A549 (cell line): ENCODE measurements around the gene ANXA9. TPM values are rescaled to one million over a fixed set of nuclear protein-coding genes. Genes with fewer than 3 reads are reported as not detected.

Source experiments
- ATAC-seq, 2 experiments: fragments of 200-7000 bp in 1 of 2; fragments of >200 bp in 1 of 2; cut with Nextera tagmentation in 1 of 2; cut with Tn5 transposase in 1 of 2; 3 replicates each; pipeline versions ENCODE4 v1.8.0 to v1.9.1; 2018 to 2020; ENCODE audit warnings: mild to moderate bottlenecking in 1 of 2, moderate library complexity in 1 of 2
- CTCF ChIA-PET: fragments of 300-600 bp; sonication (Branson Sonifier 250); formaldehyde crosslinking; extraction: SDS; loops from one replicate; lab custom pipeline; 2021; ENCODE audit warnings: antibody characterized with exemption, inconsistent platforms; lab: Yijun Ruan, JAX
- POLR2A ChIA-PET: fragments of 350-600 bp; formaldehyde crosslinking; extraction: SDS; loops from one replicate; lab custom pipeline; 2021; ENCODE audit warnings: antibody characterized with exemption, inconsistent platforms; lab: Yijun Ruan, JAX
- DNase-seq, 2 experiments: peaks; one replicate each; pipeline versions ENCODE4 v3.0.0 to v3.0.0-alpha.2; 2011 to 2016; ENCODE audit warnings: low read depth in 1 of 2, low spot score in 1 of 2
- FAIRE-seq: peaks from 2 replicates; lab custom pipeline; 2011; peaks lifted over from hg19 to GRCh38; lab: Jason Lieb, UNC
- H3K27ac ChIP-seq, 2 experiments: fragments of >200 bp; sonication (Bioruptor Twin); formaldehyde crosslinking; 3 replicates each; pipeline ENCODE4 v1.5.1; 2016 to 2017
- H3K4me1 ChIP-seq: fragments of >200 bp; sonication (Bioruptor Twin); formaldehyde crosslinking; 3 replicates; pipeline ENCODE4 v1.6.1; 2016
- H3K4me2 ChIP-seq: fragments of >200 bp; sonication (Bioruptor Twin); formaldehyde crosslinking; 3 replicates; pipeline ENCODE4 v1.6.1; 2016
- H3K4me3 ChIP-seq: fragments of >200 bp; sonication (Bioruptor Twin); formaldehyde crosslinking; 3 replicates; pipeline ENCODE4 v1.5.1; 2016
- H3K9me3 ChIP-seq: fragments of >200 bp; sonication (Bioruptor Twin); formaldehyde crosslinking; 3 replicates; pipeline ENCODE4 v1.6.1; 2016
- BHLHE40 ChIP-seq: IDR thresholded peaks from 2 replicates; pipeline ENCODE4 v1.6.1; 2012; ENCODE audit warnings: low read depth, low read length, inconsistent platforms
- CBX2 ChIP-seq: fragments of 200-600 bp; sonication (generic); IDR thresholded peaks from 2 replicates; pipeline ENCODE4 v1.6.1; 2016; ENCODE audit warnings: low read depth, mild to moderate bottlenecking, borderline replicate concordance
- CBX8 ChIP-seq: fragments of 200-600 bp; sonication (generic); IDR thresholded peaks from 2 replicates; pipeline ENCODE4 v1.6.1; 2016
- CHD2 ChIP-seq: fragments of 150-350 bp; IDR thresholded peaks from 2 replicates; pipeline ENCODE4 v1.6.1; 2014; ENCODE audit warnings: low read length; ENCODE audit not compliant: partially characterized antibody
- EHMT2 ChIP-seq: fragments of 200-600 bp; sonication (generic); IDR thresholded peaks from 2 replicates; pipeline ENCODE4 v1.6.1; 2016; ENCODE audit warnings: antibody characterized with exemption, low read depth, mild to moderate bottlenecking, moderate library complexity
- ESRRA ChIP-seq: fragments of 150-350 bp; IDR thresholded peaks from 2 replicates; pipeline ENCODE4 v1.6.1; 2014; ENCODE audit warnings: mild to moderate bottlenecking, low read length, borderline replicate concordance
- HDAC2 ChIP-seq: fragments of 200-600 bp; sonication (generic); IDR thresholded peaks from 2 replicates; pipeline ENCODE4 v1.6.1; 2016
- JUN ChIP-seq, 2 experiments: fragments of >200 bp; sonication (Bioruptor Twin); formaldehyde crosslinking; IDR thresholded peaks; 2 replicates in 1 of 2; 3 replicates in 1 of 2; pipeline ENCODE4 v1.6.1; 2016 to 2017
- NR3C1 ChIP-seq: fragments of >200 bp; sonication (Bioruptor Twin); formaldehyde crosslinking; IDR thresholded peaks from 3 replicates; pipeline ENCODE4 v1.6.1; 2017
- PHF8 ChIP-seq: fragments of 200-600 bp; sonication (generic); IDR thresholded peaks from 2 replicates; pipeline ENCODE4 v1.6.1; 2016; ENCODE audit warnings: low read depth, mild to moderate bottlenecking, antibody characterized with exemption, moderate library complexity, borderline replicate concordance
- POLR2AphosphoS2 ChIP-seq: conservative IDR thresholded peaks from 2 replicates; pipeline ENCODE4 v1.6.1; 2012; ENCODE audit warnings: low read length, improper control_type of control experiment, inconsistent platforms
- REST ChIP-seq: fragments of 200-600 bp; sonication (generic); IDR thresholded peaks from 2 replicates; pipeline ENCODE4 v1.6.1; 2016; ENCODE audit warnings: antibody characterized with exemption, mild to moderate bottlenecking, moderate library complexity
- RNF2 ChIP-seq: fragments of 200-600 bp; sonication (generic); IDR thresholded peaks from 2 replicates; pipeline ENCODE4 v1.6.1; 2016; ENCODE audit warnings: low read depth, mild to moderate bottlenecking, antibody characterized with exemption, moderate library complexity, borderline replicate concordance
- ZFP36 ChIP-seq: fragments of 450-650 bp; IDR thresholded peaks from 2 replicates; pipeline ENCODE4 v1.6.1; 2014; ENCODE audit warnings: borderline replicate concordance; ENCODE audit not compliant: partially characterized antibody
- ZSCAN20 ChIP-seq: fragments of 250-450 bp; sonication (Bioruptor Pico); IDR thresholded peaks from 2 replicates; pipeline ENCODE4 v1.8.0; 2022; ENCODE audit warnings: mild to moderate bottlenecking, moderate library complexity
- WGBS: methylation state at CpG from one replicate; pipeline ENCODE4 v1.1.6; 2017; ENCODE audit errors: missing lambda C conversion rate; 5-methylcytosine and 5-hydroxymethylcytosine counted together
- polyA plus RNA-seq, 4 experiments: library from polyadenylated mRNA; depleted of rRNA in 3 of 4; stranded (reverse); fragments of >200 nt; fragmentation: RNase III in 1 of 4; extraction: RNeasy Plus Mini Kit Qiagen cat#74134 plus additional on column Dnase treatment in 1 of 4; gene quantifications; 2 replicates in 3 of 4; 3 replicates in 1 of 4; pipeline ENCODE4 v1.2.3, GENCODE V29; 2011 to 2017
- TF ChIP-seq, protein P1 (sequence below): IDR thresholded peaks from 2 replicates; pipeline ENCODE4 v1.6.1; 2012
- TF ChIP-seq, protein P2 (sequence below): fragments of 450-650 bp; IDR thresholded peaks from 2 replicates; pipeline ENCODE4 v1.6.1; 2014; ENCODE audit warnings: antibody characterized with exemption
- TF ChIP-seq, protein P3 (sequence below): fragments of 250-450 bp; sonication (Bioruptor Pico); IDR thresholded peaks from 2 replicates; pipeline ENCODE4 v1.5.0; 2020; ENCODE audit warnings: low read depth, mild to moderate bottlenecking, moderate library complexity

The ANXA9 gene
- polyA plus RNA-seq, 2 of the 4 experiments (the other 2 are of a cell fraction): 2.1 to 2.2 TPM

DNA sequence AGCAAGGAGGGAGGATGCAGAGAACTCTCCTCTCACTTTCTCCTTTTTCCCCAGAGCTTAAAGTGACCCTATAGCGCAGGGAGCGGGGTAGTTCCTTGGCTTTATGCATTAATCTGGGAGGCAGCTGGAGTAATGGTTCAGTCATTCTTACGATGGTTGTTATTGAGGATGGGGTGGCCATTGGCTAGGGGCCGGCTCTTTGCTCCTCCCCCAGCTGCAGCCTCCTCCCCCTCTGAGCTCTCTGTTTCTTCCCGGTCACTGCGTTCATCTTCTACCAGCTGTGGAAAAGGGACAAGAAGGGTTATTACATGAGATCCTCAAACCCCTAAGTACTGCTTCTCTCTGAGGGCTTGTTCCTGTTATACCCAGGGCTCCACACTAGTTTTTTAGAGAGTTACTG, 16.1 kb upstream of the ANXA9 start:
- CTCF ChIA-PET: interaction anchor here (0.8 to 4.8 kb wide), 7 partner anchors 8 to 40 kb away, joined by 3 to 44 read pairs (median 5); partner anchors contain the start of genes ANXA9, CERS2 and MINDY1
- POLR2A ChIA-PET: interaction anchor here (1.1 kb wide), 1 partner anchor 8 kb away, joined by 3 read pairs; no protein-coding TSS in a partner anchor
- 77% methylated on average over 6 of the region's 6 CpGs for WGBS

DNA sequence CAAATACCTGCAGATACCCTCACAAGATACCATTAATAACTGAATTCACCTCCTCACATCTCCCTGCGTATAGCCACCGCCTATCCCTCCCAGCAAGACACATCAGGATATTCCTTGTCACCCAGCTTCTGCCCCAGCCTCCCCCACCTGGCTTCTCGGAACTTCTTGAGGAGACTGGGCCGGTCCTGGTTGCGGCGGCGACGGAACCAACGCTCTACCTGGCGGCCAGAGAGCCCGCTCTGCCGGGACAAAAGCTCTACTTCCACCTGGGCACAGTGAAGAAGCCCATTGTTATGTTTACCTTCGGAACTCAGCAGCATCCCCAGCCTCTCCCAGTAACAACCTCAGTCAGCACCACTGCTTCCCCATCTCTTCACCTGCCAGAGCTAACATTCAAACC, 14.2 kb upstream of the ANXA9 start:
- no peak for FAIRE-seq
- ChIA-PET CTCF (interaction anchor here (1.1 to 4.8 kb wide), 3 partner anchors 9 to 38 kb away, joined by 3 to 44 read pairs (median 10); partner anchors contain the start of genes ANXA9 and MINDY1), POLR2A (no interaction called here)
- Histone ChIP-seq H3K4me1 (peaks cover 37% of the 10 kb centered on the region), H3K4me3 (no peak overlapping the region), H3K9me3 (no peaks in the 10 kb centered on the region), H3K27ac (no peak overlapping the region), H3K4me2 (no peak overlapping the region)
- DNase-seq: no peak
- TF ChIP-seq, protein P1, sequence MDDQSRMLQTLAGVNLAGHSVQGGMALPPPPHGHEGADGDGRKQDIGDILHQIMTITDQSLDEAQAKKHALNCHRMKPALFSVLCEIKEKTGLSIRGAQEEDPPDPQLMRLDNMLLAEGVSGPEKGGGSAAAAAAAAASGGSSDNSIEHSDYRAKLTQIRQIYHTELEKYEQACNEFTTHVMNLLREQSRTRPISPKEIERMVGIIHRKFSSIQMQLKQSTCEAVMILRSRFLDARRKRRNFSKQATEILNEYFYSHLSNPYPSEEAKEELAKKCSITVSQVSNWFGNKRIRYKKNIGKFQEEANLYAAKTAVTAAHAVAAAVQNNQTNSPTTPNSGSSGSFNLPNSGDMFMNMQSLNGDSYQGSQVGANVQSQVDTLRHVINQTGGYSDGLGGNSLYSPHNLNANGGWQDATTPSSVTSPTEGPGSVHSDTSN: no peak
- TF ChIP-seq JUN (IDR thresholded peaks at IDR 0.05): no peak
- no peak for TF ChIP-seq NR3C1
- TF ChIP-seq, protein P2, sequence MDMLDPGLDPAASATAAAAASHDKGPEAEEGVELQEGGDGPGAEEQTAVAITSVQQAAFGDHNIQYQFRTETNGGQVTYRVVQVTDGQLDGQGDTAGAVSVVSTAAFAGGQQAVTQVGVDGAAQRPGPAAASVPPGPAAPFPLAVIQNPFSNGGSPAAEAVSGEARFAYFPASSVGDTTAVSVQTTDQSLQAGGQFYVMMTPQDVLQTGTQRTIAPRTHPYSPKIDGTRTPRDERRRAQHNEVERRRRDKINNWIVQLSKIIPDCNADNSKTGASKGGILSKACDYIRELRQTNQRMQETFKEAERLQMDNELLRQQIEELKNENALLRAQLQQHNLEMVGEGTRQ: no peak
- no peak for TF ChIP-seq CBX8
- TF ChIP-seq ESRRA: no peak
- TF ChIP-seq POLR2AphosphoS2: no peak
- no peak for TF ChIP-seq HDAC2
- TF ChIP-seq, protein P3, sequence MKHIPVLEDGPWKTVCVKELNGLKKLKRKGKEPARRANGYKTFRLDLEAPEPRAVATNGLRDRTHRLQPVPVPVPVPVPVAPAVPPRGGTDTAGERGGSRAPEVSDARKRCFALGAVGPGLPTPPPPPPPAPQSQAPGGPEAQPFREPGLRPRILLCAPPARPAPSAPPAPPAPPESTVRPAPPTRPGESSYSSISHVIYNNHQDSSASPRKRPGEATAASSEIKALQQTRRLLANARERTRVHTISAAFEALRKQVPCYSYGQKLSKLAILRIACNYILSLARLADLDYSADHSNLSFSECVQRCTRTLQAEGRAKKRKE (CRISPR knock-in tag): no peak
- no peak for TF ChIP-seq CHD2
- TF ChIP-seq BHLHE40: no peak
- no peak for TF ChIP-seq ZFP36
- no peak for TF ChIP-seq EHMT2
- TF ChIP-seq REST: no peak
- no peak for TF ChIP-seq ZSCAN20 (CRISPR knock-in tag)
- 94% methylated on average over 12 of the region's 13 CpGs for WGBS
- no peak for ATAC-seq

More for the DNA sequence above, 16.1 kb upstream of the ANXA9 start:
- no peak for ATAC-seq
- no peak overlapping the region for H3K4me2 ChIP-seq
- H3K9me3 ChIP-seq: no peaks in the 10 kb centered on the region
- no peak overlapping the region for H3K27ac ChIP-seq
- H3K4me1 ChIP-seq: peaks cover 18% of the 10 kb centered on the region
- no peak for FAIRE-seq
- no peak overlapping the region for H3K4me3 ChIP-seq
- no peak for DNase-seq
- TF ChIP-seq PHF8: no peak
- TF ChIP-seq ESRRA: no peak
- TF ChIP-seq CBX2: no peak
- no peak for TF ChIP-seq HDAC2
- no peak for TF ChIP-seq RNF2
- TF ChIP-seq, all 56 proteins: peak for 0
